ENCODE measurements around the gene ZBTB1.

GRCh38 chr14:64566651-64567122, 62.1 kb downstream of the ZBTB1 start:
- TF ChIP-seq POLR2AphosphoS5 (IDR thresholded peaks at IDR 0.05; ENCODE audit: insufficient read depth in 1 of 2, low read depth in 1 of 2) (no peak), CTCF (IDR thresholded peaks at IDR 0.05) (no peak), POLR2A (IDR thresholded peaks at IDR 0.05) (no peak)
